PC-9 (cell line): Measurements from ENCODE around the gene ANO2.

Experiments used
- CTCF ChIP-seq: fragments of 200-600 bp; sonication (generic); conservative IDR thresholded peaks from 2 replicates; pipeline ENCODE4 v1.6.1; 2017; ENCODE audit warnings: mixed run types, antibody characterized with exemption, mild to moderate bottlenecking, moderate library complexity
- EZH2 ChIP-seq: fragments of 200-600 bp; sonication (generic); IDR thresholded peaks from 2 replicates; pipeline ENCODE4 v1.8.0; 2017; ENCODE audit warnings: antibody characterized with exemption, low read depth

DNA sequence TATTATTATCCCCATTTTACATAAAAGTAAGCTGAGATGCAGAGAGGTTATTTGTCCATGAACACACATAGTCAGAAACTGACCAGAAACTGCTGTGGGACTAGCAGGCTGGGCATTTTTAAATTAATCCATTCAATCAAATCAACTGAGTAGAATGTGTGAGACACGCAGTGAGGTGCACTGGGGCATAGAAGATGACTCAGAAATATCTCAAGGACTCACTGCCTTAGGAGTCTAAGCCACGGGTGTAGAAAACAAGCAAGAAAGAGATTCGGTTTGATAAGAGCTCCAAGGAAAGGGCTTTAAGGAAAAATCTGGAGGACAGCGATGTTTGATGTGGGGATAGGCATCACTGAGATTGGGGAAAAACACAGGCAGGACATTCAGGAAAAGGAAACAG lies 127.8 kb downstream of the ANO2 start:
- TF ChIP-seq CTCF = no peak
- no peak for TF ChIP-seq EZH2
